Gastroesophageal sphincter (tissue), 3 donors: ENCODE results near the gene DEFB132.

Experiments
- EP300 ChIP-seq: sonication (generic); formaldehyde crosslinking; IDR thresholded peaks from one replicate; pipeline ENCODE4 v1.6.1; 2017; ENCODE audit warnings: antibody characterized with exemption, mild to moderate bottlenecking
- POLR2A ChIP-seq, 2 donors: fragments of 450-650 bp; IDR thresholded peaks; one replicate each; pipeline ENCODE4 v1.6.1; 2017; ENCODE audit warnings: antibody characterized with exemption in 2 of 2, mild to moderate bottlenecking in 2 of 2, moderate library complexity in 1 of 2
- POLR2AphosphoS5 ChIP-seq: sonication (generic); formaldehyde crosslinking; IDR thresholded peaks from one replicate; pipeline ENCODE4 v1.6.1; 2017; ENCODE audit warnings: antibody characterized with exemption
- TF ChIP-seq, protein P1 (sequence below), 4 experiments: fragments of 200-600 bp in 2 of 4; fragments of 450-650 bp in 2 of 4; sonication (generic) in 1 of 4; IDR thresholded peaks; one replicate each; pipeline ENCODE4 v1.5.1; 2017 to 2019; ENCODE audit warnings: antibody characterized with exemption in 4 of 4, mild to moderate bottlenecking in 2 of 4, moderate library complexity in 2 of 4

DNA sequence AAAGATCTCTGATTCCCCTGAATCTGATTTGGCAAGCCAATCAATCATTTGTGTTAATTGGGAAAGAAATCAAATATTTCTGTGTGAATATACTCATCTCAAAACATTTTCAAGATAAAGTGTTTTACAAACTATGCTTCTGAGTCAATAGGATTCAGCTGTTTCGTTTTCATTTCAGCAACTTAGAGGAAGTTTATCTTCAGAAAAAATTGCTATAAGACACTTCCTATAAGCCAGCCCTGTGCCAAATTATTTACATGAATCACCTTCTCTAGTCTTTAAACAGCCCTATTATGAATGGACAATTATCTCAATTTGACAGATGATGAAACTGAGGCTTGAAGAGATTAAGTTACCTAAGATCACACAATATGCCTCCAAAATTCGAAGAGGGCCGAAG is 19.6 kb upstream of the DEFB132 start:
- TF ChIP-seq, protein P1, sequence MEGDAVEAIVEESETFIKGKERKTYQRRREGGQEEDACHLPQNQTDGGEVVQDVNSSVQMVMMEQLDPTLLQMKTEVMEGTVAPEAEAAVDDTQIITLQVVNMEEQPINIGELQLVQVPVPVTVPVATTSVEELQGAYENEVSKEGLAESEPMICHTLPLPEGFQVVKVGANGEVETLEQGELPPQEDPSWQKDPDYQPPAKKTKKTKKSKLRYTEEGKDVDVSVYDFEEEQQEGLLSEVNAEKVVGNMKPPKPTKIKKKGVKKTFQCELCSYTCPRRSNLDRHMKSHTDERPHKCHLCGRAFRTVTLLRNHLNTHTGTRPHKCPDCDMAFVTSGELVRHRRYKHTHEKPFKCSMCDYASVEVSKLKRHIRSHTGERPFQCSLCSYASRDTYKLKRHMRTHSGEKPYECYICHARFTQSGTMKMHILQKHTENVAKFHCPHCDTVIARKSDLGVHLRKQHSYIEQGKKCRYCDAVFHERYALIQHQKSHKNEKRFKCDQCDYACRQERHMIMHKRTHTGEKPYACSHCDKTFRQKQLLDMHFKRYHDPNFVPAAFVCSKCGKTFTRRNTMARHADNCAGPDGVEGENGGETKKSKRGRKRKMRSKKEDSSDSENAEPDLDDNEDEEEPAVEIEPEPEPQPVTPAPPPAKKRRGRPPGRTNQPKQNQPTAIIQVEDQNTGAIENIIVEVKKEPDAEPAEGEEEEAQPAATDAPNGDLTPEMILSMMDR (IDR thresholded peaks at IDR 0.05): no peak
- TF ChIP-seq POLR2A (IDR thresholded peaks at IDR 0.05): no peak
- no peak for TF ChIP-seq EP300
- no peak for TF ChIP-seq POLR2AphosphoS5
